HepG2 (cell line): ENCODE measurements around the gene MAN2A2. TPM values are rescaled to one million over a fixed set of nuclear protein-coding genes. Genes with fewer than 3 reads are reported as not detected.

ENCODE experiments used
- EED ChIP-seq: sonication (generic); formaldehyde crosslinking; IDR thresholded peaks from 2 replicates; pipeline ENCODE4 v1.5.0; 2020; ENCODE audit warnings: mild to moderate bottlenecking, missing genetic modification reagents
- HBP1 ChIP-seq: IDR thresholded peaks from 2 replicates; pipeline ENCODE4 v1.6.1; 2016; ENCODE audit warnings: low read depth, control low read depth
- KIAA2018 ChIP-seq: sonication (generic); formaldehyde crosslinking; IDR thresholded peaks from 2 replicates; pipeline ENCODE4 v1.5.0; 2020; ENCODE audit warnings: mild to moderate bottlenecking, missing genetic modification reagents, borderline replicate concordance
- LRRFIP1 ChIP-seq: sonication (generic); formaldehyde crosslinking; conservative IDR thresholded peaks from 2 replicates; pipeline ENCODE4 v1.4.0; 2020; ENCODE audit warnings: missing genetic modification reagents
- SKI ChIP-seq: fragments of 450-650 bp; IDR thresholded peaks from one replicate; pipeline ENCODE4 v1.6.1; 2018; ENCODE audit warnings: mild to moderate bottlenecking; ENCODE audit not compliant: partially characterized antibody
- SOX13 ChIP-seq, 3 experiments: fragments of 450-650 bp in 1 of 3; sonication (generic) in 1 of 3; formaldehyde crosslinking in 1 of 3; IDR thresholded peaks in 2 of 3; conservative IDR thresholded peaks in 1 of 3; 2 replicates each; pipeline versions ENCODE4 v1.5.0 to v1.6.1; 2016 to 2020; ENCODE audit warnings: antibody characterized with exemption in 1 of 3, mild to moderate bottlenecking in 1 of 3, missing compliant biosample characterization in 1 of 3, missing genetic modification reagents in 1 of 3, moderate library complexity in 1 of 3
- ZC3H4 ChIP-seq: sonication (generic); formaldehyde crosslinking; IDR thresholded peaks from 2 replicates; pipeline ENCODE4 v1.4.0; 2020; ENCODE audit warnings: missing genetic modification reagents, borderline replicate concordance
- ZFAT ChIP-seq: sonication (generic); formaldehyde crosslinking; conservative IDR thresholded peaks from 2 replicates; pipeline ENCODE4 v1.8.1; 2023; ENCODE audit warnings: missing genetic modification reagents, inconsistent platforms
- ZNF337 ChIP-seq: sonication (generic); formaldehyde crosslinking; IDR thresholded peaks from 2 replicates; pipeline ENCODE4 v1.5.1; 2020; ENCODE audit warnings: missing genetic modification reagents, low read depth, mild to moderate bottlenecking, borderline replicate concordance
- ZNF34 ChIP-seq: sonication (generic); formaldehyde crosslinking; IDR thresholded peaks from 2 replicates; pipeline ENCODE4 v1.4.0; 2020; ENCODE audit warnings: mild to moderate bottlenecking, missing genetic modification reagents, borderline replicate concordance
- ZNF501 ChIP-seq: sonication (generic); formaldehyde crosslinking; IDR thresholded peaks from 2 replicates; pipeline ENCODE4 v1.5.1; 2020; ENCODE audit warnings: mild to moderate bottlenecking, moderate library complexity, missing genetic modification reagents
- ZNF530 ChIP-seq: sonication (generic); formaldehyde crosslinking; IDR thresholded peaks from 2 replicates; pipeline ENCODE4 v1.5.0; 2020; ENCODE audit warnings: low read depth, mild to moderate bottlenecking, missing genetic modification reagents
- ZNF580 ChIP-seq: IDR thresholded peaks from 2 replicates; pipeline ENCODE4 v1.6.1; 2016; ENCODE audit warnings: low read depth, borderline replicate concordance
- ZNF615 ChIP-seq: sonication (generic); formaldehyde crosslinking; IDR thresholded peaks from 2 replicates; pipeline ENCODE4 v1.5.0; 2020; ENCODE audit warnings: mild to moderate bottlenecking, missing genetic modification reagents, borderline replicate concordance
- polyA plus RNA-seq, 8 experiments: library from polyadenylated mRNA; depleted of rRNA in 3 of 8; stranded (reverse) in 7 of 8; unstranded in 1 of 8; fragments of >200 nt; fragmentation: Illumina TruSeq in 4 of 8; extraction: Trizol in 4 of 8; gene quantifications; 2 replicates each; pipeline versions ENCODE4 v1.2.1 to v1.2.3, GENCODE V29; 2011 to 2016; ENCODE audit warnings: low read depth in 4 of 8, missing spikeins in 1 of 8, mixed read lengths in 1 of 8; ENCODE audit not compliant: insufficient read depth in 1 of 8
- total RNA-seq, 5 experiments: library from RNA; depleted of rRNA; stranded (reverse); fragments of >200 nt; fragmentation: Illumina TruSeq; extraction: Trizol; gene quantifications; 2 replicates each; pipeline ENCODE4 v1.2.3, GENCODE V29; 2016; ENCODE audit warnings: low read depth in 1 of 5

Gene MAN2A2
- total and polyA plus RNA-seq, 2 of the 13 experiments (the other 11 are each of a cell fraction or from before 2014, with no cell fraction given) = 17.5 to 51.5 TPM

GRCh38 chr15:90954712-90955623 lies 51.9 kb downstream of the MAN2A2 start, which contains the start of gene RCCD1 (continued):
- TF ChIP-seq KIAA2018 = no peak
- TF ChIP-seq ZNF530 = 0 out of 2 replicates have a peak, but pooled peaks have one; percentile 41
- TF ChIP-seq ZNF337 (CRISPR knock-in tag) = no peak
- TF ChIP-seq ZNF34 = no peak
- no peak for TF ChIP-seq HBP1 (CRISPR knock-in tag)
- TF ChIP-seq ZNF501 (CRISPR knock-in tag) = peak; percentile 94
- no peak for TF ChIP-seq SOX13 (IDR thresholded peaks at IDR 0.05)
- TF ChIP-seq SOX13 (CRISPR knock-in tag; conservative IDR thresholded peaks at IDR 0.05 in 1 of 2, IDR thresholded peaks at IDR 0.05 in 1 of 2) = no peak; a peak in 1 of 4 replicates
- TF ChIP-seq ZC3H4 (CRISPR knock-in tag) = 0 out of 2 replicates have a peak, but pooled peaks have one; percentile 44
- 0 out of 2 replicates have a peak, but pooled peaks have one; percentile 26 for TF ChIP-seq ZNF615 (CRISPR knock-in tag)
- 0 out of 2 replicates have a peak, but pooled peaks have one; percentile 64 for TF ChIP-seq ZFAT (CRISPR knock-in tag)
- peak; percentile 8 for TF ChIP-seq SKI
- no peak for TF ChIP-seq EED (CRISPR knock-in tag)
- TF ChIP-seq ZNF580 (CRISPR knock-in tag) = peak; percentile 57; the same call in 1 of the 2 replicates
- no peak for TF ChIP-seq LRRFIP1
